ENCODE results near the gene NPL.

The NPL gene

DNA sequence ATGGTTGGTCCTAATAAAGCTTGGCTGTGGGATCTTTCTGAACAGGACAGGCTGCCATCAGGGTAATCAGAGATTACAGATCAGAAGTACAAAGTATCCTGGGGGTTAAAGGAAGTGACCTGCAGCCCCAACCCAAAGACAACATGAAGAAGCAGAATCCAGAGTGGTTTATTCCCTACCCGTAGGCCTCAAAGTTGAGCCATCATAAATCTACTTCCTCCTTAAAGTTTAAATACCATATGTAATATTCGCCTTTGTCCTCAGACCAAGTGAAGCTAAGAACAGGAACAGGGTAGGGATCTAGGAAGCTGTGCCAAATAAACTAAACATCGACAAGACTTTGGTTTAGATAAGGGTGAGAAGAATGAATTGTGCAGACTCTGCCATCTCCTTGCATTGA is 33.6 kb downstream of the NPL start:
- no peak for DNase-seq

- DNase-seq = no peak
Observed at GRCh38 chr1:182826892-182827291, 37.3 kb downstream of the NPL start.

DNA sequence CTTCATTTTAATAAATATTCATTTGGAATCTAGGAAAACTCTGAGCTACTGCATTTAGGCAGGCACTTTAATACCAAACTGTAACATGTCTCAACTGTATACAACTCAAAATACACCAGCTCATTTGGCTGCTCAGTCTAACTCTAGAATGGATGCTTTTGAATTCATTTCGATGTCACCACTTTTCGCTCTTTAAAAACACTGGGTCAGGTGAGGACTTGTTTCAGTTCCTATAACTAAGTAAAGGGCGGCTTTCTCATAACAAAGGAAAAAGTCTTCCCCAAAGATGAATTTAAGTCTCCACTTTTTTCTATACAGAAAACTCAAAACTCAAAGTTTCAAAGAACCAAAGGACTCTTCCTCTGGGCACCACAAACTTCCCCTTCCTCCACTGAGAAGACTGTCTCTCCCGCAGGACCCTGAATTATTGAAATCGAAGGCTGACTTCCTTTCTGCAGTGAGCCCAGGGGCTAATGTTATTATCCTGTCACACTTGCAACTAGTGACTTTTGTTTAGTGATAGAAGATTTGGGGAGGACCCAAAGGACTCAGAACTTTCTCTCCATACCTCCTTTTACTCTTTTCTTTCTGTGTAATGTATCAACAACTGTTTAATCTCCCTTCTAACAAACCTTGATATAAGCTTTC is 39.8 kb downstream of the NPL start:
- no peak for DNase-seq

DNA sequence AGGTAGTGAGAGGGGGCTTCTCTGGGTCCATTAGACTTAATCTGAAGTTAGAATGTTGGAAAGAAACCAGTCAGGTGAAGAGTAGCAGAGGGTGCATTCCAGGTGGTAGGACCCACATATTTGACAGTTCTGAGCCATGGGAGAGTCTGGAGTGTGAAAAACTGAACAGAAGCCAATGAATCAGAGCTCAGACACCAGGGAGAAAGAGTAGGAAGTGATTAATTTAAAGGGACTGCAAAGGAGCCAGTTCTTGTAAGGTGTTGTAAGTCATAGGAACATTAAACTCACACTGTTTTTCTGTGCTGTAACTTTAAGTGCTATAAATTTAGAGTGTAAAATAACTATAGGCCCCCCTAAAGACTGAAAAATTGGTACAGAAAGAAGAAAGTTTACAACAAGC is 43.7 kb downstream of the NPL start:
- no peak for DNase-seq

GRCh38 chr1:182834326-182834725 is 44.8 kb downstream of the NPL start:
- no peak for DNase-seq

DNA sequence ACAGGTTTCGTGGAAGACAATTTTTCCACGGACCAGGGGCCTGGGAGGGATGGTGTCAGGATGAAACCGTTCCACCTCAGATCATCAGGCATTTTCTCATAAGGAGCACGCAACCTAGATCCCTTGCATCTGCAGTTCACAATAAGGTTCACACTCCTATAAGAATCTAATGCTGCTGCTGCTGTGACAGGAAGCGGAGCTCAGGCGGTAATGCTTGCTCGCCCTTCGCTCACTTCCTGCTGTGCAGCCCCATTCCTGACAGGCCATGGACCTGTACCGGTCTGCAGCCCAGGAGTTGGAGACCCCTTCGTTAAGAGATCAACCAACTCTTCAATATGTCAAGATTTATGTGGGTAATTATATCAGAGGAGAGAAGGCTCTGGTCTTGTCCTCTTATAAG is 46.2 kb downstream of the NPL start:
- no peak for DNase-seq

GRCh38 chr1:182839209-182840066 is 49.9 kb downstream of the NPL start, which contains the start of gene DHX9:
TSS of gene DHX9 (plus strand) at chr1:182839347. CDS start at chr1:182842567, 3,220 bp downstream.
- DNase-seq = peak; percentile 96

DNA sequence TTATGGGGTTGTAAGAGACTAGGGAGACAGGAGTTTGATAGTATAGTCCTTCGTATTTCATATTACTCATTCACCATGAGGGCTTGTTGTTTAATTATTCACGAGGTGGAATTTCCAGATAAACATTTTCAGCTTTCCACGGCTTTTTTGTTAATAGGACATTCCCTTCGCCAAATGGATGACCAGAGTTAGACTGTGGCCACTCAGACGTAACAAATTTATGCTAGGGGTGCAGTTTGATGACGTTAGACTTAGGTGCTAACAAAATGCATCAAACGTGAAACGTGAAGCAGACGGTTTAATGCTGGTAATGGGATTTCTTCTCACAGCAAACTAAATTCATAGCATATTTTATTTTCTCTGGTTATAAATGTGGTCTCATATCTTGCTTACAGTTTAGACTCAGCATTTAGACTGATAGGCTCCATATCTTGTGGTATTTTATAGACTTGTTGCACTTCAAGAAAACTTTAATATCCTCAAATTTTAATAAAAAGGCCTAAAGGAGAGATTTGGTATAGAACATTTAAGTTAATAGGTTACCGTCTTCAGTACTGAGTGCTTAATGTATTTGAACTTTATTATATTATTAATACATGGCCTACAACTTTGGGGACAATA is 51.9 kb downstream of the NPL start:
- no peak for DNase-seq

DNA sequence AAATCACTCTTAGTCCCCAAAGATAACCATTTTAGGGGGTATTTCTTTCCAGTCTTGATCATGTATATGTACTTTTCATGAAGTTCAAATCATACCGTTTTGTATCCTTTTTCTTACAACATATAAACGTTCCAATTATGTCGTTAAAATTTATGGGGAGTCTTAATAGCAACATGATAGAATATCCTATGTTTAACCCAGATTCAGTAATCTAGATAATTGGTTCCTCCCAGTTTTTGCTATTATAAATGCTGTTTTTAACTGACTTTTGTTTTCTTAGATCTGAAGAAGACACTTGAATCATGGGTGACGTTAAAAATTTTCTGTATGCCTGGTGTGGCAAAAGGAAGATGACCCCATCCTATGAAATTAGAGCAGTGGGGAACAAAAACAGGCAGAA is 52.7 kb downstream of the NPL start:
- no peak for DNase-seq

DNA sequence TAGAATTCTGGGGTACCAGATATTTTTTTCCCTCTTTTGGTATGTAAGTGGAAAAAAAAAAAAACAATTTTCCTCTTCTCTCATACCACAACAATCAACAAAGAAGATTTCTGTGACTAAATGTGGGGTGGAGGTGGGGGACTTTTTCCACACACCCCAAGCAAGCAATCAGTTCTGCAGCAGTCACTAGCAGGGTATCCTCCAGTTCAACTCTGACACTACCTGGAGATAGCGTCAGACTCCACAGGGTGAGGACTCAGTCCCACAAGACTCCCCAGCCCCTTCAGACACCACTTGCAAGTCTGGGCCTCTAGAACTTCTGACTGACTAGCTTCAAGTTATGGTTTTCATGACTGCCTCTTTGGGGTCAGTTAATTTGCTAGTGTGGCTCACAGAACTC is 55.8 kb downstream of the NPL start:
- DNase-seq = no peak

DNA sequence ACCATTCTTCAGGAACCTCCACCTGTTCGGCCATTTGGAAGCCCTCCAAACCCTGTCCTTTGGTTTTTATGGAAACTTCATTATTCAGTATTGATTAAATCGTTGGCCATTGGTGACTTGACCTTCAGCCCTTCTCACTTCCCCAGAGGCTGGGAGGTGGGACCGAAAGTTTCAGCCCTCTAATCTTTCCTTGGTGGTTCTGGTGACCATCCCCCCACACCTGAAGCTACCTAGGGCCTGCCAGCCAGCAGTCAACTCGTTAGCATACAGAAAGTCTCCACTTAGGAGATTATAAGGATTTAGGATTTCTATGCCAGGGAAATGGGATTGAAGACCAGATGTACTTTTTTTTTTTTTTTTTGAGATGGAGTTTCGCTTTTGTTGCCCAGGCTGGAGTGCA is 56.3 kb downstream of the NPL start:
- no peak for DNase-seq

GRCh38 chr1:182847105-182847504 is 57.5 kb downstream of the NPL start:
- no peak for DNase-seq

DNA sequence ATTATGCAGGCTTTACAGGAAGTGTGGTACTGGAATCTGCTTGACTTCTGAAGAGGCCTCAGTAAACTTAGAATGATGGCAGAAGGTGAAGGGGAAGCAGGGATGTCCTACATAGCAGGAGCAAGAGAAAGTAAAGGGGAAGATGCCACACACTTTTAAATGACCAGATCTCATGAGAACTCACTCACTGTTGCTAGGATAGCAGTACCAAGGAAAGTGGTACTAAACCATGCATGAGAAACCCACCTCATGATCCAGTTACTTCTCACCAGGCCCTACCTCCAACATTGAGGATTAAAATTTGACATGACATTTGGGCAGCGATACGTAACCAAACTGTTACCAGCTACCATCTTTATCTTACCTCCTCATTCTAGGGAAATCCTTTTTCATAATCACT is 59.2 kb downstream of the NPL start:
- DNase-seq = no peak

GRCh38 chr1:182850319-182850718 is 60.7 kb downstream of the NPL start:
- no peak for DNase-seq

DNA sequence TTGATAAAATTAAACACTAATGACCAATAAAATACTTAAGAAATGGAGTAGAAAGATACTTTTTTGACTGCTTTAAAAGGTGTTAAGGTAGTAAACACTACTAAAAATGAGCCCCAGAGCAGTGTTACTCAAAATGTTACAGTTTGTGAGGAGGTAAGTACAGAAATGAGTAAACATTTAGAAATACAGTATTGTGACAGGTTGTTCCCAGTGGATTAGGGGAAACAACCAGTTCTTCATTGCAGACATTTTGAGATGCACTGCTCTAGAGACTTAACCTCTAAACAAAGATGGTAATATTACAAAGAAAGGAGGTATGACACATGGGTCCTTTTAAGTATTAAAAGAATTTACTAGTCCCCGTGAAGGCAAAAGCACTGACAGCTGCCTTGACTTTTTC is 62.3 kb downstream of the NPL start:
- DNase-seq = no peak

DNA sequence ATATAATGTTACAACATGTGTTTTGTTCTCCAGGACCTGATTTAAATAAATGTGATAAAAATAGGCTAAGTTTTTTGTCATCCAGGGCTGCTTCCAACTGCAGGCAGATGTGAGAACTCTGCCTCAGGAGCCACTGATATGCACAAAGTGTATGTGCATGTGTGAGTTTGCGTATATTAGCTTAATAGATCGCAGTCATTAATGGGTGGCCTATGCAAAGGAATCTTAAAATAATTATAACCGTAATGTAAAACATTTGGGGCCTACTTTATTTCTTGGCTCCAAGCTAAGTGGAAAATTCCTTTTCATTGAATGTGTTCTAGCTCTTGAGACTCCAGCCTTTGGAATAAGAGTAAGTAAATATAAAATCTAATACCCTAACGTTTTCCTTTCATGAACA is 66.3 kb downstream of the NPL start:
- no peak for DNase-seq

GRCh38 chr1:182857212-182857611 is 67.6 kb downstream of the NPL start:
- DNase-seq = no peak

GRCh38 chr1:182860658-182861057 is 71.1 kb downstream of the NPL start:
- no peak for DNase-seq

- DNase-seq = no peak
Observed at GRCh38 chr1:182861994-182862393, 72.4 kb downstream of the NPL start.

GRCh38 chr1:182862827-182863226 is 73.3 kb downstream of the NPL start:
- DNase-seq = no peak

DNA sequence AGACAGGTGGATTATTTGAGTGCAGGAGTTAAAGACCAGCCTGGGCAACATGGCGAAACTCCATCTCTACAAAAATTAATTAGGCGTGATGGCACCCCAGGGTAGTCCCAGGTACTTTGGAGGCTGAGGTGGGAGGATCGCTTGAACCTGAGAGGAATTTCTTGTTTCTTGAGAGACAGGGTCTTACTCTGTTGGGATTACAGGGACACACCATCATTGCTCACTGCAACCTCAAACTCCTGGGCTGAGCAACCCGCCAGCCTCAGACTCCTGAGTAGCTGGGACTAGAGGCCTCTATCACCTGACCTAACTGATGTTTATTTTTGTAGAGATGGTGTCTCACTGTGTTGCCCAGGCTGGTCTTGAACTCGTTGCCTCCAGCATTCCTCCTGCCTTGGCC is 74.4 kb downstream of the NPL start:
- DNase-seq = no peak

DNA sequence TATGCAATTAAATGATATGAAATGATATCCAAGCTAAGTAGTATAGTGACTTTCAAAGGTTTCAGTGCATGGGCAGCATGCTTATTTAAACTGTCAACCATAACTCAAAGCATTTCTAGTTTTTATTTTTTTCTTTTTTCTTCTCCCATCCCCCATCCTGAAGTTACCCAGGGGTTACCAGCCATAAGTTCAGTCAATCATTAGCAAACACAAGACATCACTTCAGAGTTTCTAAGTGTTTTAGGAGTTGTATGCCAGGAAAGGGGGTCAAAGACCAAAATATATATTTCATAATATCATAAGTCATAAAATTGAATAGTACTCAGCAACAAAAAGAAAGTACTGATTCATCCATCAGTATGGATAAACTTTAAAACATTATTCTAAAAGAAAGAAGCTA is 78.3 kb downstream of the NPL start:
- DNase-seq = no peak

GRCh38 chr1:182869241-182869666 is 79.7 kb downstream of the NPL start:
- no peak for DNase-seq

GRCh38 chr1:182872881-182873280 is 83.3 kb downstream of the NPL start:
- DNase-seq = no peak

Data from KG1 (cell line).